ENCODE results near the gene HIPK2. TPM values are rescaled to one million over a fixed set of nuclear protein-coding genes. Genes with fewer than 3 reads are reported as not detected.
"Not testable (repeated sequence)": the region's sequence is repeated elsewhere in the genome, so short reads cannot be mapped to it uniquely, and the experiment has no call there.

The HIPK2 gene
- total RNA-seq, 1 donor from 2014 or later = 27.6 TPM

DNA sequence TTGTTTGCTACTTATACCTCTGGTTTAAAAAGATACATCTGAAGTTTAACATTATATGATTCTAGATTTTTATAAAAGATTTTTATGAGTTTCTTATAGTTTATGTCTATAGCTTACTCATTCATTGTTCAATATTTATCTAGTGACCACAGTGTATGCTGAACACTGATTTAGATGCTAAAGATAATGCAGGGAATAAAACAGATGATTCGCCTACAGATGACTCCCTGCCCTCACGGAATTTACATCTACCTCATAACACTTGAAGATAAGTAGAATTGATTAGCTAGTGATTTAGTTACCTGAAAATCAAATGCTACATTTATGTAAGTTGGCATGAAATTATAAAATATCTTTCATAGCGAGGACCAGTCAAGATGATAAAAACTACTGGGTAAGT is 105.8 kb downstream of the HIPK2 start:
- Mint-ChIP-seq H3K4me3 (ENCODE audit: low read depth) (no peak overlapping the region), H3K4me1 (ENCODE audit: low read depth) (peaks cover 40% of the 10 kb centered on the region), H3K27me3 (ENCODE audit: low read depth) (no peaks in the 10 kb centered on the region), H3K36me3 (ENCODE audit: low read depth) (peaks cover 13% of the 10 kb centered on the region), H3K27ac (no peak overlapping the region), H3K9me3 (no peaks in the 10 kb centered on the region)
- DNase-seq (ENCODE audit: low spot score) = no peak
- intact Hi-C loops (cut with micrococcal nuclease) = loop anchor here (2.0 kb wide), 1 partner anchor 245 kb away; no protein-coding TSS in a partner anchor

DNA sequence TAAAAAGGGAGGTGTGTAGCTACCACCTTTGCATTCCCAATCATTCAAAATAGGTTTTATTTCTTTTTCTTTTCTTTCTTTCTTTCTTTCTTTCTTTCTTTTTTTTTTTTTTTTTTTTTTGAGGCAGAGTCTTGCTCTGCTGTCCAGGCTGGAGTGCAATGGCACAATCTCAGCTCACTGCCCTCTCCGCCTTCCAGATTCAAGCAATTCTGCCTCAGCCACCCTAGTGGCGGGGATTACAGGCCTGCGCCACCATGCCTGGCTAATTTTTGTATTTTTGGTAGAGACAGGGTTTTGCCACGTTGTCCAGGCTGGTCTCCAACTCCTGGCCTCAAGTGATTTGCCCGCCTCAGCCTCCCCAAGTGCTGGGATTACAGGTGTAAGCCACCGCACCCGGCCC is 107.1 kb downstream of the HIPK2 start:
- intact Hi-C loops (cut with micrococcal nuclease); H3K9me3 Mint-ChIP-seq; DNase-seq (ENCODE audit: low spot score); H3K4me3 Mint-ChIP-seq (ENCODE audit: low read depth); H3K27ac Mint-ChIP-seq; H3K27me3 Mint-ChIP-seq (ENCODE audit: low read depth): not testable (repeated sequence)
- Mint-ChIP-seq H3K36me3 (ENCODE audit: low read depth) (peaks cover 13% of the 10 kb centered on the region), H3K4me1 (ENCODE audit: low read depth) (peaks cover 35% of the 10 kb centered on the region)

DNA sequence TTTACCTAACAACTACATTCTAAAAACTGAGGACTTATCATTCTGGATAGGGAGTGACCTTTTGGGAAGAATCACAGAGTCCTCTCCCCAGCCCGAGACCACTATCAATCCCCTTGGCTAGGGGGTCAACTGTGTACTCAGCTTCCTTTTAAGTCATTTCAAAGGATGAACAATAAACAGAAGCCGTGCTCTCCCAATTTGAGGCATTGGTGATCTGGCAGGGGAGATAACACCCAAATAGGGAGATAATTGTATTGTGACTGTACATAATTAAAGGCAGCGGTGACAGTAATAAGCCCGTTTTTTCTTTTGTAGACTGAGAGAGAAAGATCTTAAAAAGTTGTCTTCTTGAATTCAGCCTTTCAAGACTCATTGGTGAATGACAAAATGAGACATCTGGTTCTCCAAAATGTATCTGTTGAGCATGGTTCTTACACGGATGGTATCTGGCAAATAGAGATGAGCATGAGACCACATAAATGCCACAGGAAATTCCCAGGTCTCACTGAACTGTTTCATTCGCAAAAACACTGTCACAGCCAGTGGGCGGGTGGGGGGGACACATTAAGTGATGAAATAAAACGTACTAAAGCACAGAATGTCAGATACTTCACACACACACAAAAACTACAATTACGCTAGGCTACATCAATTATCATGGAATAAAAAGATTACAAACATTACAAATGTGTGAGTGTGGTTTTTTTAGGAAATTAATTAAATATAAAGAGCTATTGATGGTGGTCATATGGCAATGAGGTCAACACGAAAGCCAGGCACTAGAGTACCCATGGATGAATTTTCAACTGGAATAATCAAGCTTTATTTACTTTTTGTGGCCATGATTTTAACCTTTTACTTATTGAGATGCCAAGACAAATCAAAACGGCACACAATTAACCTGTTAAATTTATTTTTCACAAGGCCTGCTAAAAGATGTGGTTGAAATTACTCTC is 108.4 kb downstream of the HIPK2 start:
- no peak for DNase-seq (ENCODE audit: low spot score)
- Mint-ChIP-seq H3K9me3 (no peaks in the 10 kb centered on the region), H3K27ac (peak overlapping the region; percentile 82), H3K36me3 (ENCODE audit: low read depth) (peaks cover 8% of the 10 kb centered on the region), H3K4me3 (ENCODE audit: low read depth) (peak overlapping the region; percentile 51), H3K4me1 (ENCODE audit: low read depth) (peaks cover 26% of the 10 kb centered on the region), H3K27me3 (ENCODE audit: low read depth) (no peaks in the 10 kb centered on the region)
- intact Hi-C loops (cut with micrococcal nuclease) = loop anchor here (1.0 kb wide), 2 partner anchors 13 to 20 kb away; no protein-coding TSS in a partner anchor

DNA sequence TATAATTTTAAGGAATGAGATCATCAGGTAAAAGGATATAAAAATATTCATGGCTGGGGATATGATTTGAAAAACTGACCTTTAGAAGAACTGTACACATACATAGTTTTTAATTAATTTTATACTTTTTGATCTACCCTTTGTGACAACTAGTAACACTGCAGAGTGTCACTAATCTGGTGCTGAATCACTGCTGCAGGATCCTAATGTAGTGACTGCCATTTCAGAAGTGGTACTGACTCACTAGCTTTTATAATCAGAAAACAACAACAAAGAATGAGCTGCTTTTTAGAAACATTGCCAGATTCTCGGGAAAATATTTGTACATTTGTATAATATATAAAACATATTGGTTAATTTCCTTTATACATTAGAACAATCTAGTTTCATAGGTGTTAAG is 110.4 kb downstream of the HIPK2 start:
- intact Hi-C loops (cut with micrococcal nuclease) = no loop called here
- Mint-ChIP-seq H3K27ac (no peak overlapping the region), H3K27me3 (ENCODE audit: low read depth) (no peaks in the 10 kb centered on the region), H3K9me3 (no peaks in the 10 kb centered on the region), H3K4me3 (ENCODE audit: low read depth) (no peak overlapping the region), H3K36me3 (ENCODE audit: low read depth) (peaks cover 4% of the 10 kb centered on the region), H3K4me1 (ENCODE audit: low read depth) (peaks cover 14% of the 10 kb centered on the region)
- DNase-seq (ENCODE audit: low spot score) = no peak

DNA sequence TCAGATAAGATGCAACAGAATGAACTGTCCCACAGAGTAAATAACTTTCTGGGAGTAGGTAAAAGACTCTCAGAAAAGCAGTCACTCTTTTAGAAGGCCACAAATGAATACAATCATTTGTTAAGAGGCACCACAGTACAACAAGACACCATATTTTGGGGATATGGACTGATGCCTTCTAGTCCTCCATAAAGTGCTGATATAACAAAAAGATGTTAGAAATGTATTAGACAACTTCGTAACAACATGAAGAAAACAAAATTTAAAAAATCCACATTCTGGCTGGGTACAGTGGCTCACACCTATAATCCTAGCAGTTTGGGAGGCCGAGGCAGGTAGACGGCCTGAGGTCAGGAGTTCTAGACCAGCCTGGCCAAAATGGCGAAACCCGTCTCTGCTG is 111.3 kb downstream of the HIPK2 start:
- Mint-ChIP-seq H3K9me3 (no peaks in the 10 kb centered on the region), H3K27me3 (ENCODE audit: low read depth) (no peaks in the 10 kb centered on the region), H3K4me1 (ENCODE audit: low read depth) (peaks cover 12% of the 10 kb centered on the region), H3K27ac (no peak overlapping the region), H3K36me3 (ENCODE audit: low read depth) (peaks cover 4% of the 10 kb centered on the region), H3K4me3 (ENCODE audit: low read depth) (no peak overlapping the region)
- intact Hi-C loops (cut with micrococcal nuclease) = no loop called here
- DNase-seq (ENCODE audit: low spot score) = no peak

DNA sequence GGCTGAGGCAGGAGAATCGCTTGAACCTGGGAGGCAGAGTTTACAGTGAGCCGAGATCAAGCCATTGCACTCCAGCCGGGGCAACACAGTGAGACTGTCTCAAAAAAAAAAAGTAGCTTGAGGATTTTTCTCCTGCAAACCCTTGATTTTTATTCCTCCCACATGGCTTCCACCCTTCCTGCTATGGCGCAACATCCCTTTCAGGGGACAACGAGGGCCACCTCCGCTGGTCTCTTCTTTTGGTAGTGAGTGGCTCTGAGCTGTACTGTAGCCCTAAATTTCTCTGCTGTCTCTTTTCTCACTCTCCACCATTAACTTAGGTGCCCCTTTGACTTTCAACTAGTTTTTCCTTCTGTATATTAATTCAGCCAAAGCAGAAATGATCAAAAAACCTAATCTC is 113.4 kb downstream of the HIPK2 start:
- DNase-seq (ENCODE audit: low spot score) = no peak
- H3K4me1 Mint-ChIP-seq (ENCODE audit: low read depth) = peaks cover 19% of the 10 kb centered on the region
- H3K36me3 Mint-ChIP-seq (ENCODE audit: low read depth) = peaks cover 4% of the 10 kb centered on the region
- no peak overlapping the region for H3K27ac Mint-ChIP-seq
- no peaks in the 10 kb centered on the region for H3K27me3 Mint-ChIP-seq (ENCODE audit: low read depth)
- H3K4me3 Mint-ChIP-seq (ENCODE audit: low read depth) = no peak overlapping the region
- intact Hi-C loops (cut with micrococcal nuclease) = no loop called here
- H3K9me3 Mint-ChIP-seq = no peaks in the 10 kb centered on the region

DNA sequence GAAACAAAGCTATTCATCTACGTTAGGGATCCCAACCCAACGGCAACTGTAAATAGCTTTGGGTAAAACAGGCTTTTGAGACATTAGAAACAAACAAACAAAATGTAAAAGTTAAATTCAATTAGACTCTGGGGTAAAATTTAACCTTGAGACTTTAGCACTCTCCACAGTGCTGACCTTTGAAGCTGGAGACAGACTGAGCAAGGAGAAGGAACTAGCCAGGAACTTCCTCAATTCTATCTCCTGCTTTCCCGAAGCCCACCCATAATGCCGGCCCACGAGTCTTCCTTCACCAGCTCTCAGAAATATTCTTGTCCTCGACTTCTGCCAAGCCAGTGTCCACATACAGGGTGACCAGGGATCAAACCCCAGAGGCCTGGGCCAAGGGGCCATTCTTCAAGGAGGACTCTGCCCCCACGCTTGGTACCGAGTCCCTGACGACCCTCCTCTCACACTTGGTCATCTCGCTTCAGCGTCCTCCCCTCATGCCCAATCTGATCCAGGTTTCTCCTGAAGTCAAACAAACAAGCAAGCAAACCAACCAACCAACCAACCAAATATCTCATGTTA is 114.1 kb downstream of the HIPK2 start:
- Mint-ChIP-seq H3K4me3 (ENCODE audit: low read depth) (no peak overlapping the region), H3K4me1 (ENCODE audit: low read depth) (peaks cover 16% of the 10 kb centered on the region), H3K9me3 (no peaks in the 10 kb centered on the region), H3K27ac (no peak overlapping the region), H3K27me3 (ENCODE audit: low read depth) (no peaks in the 10 kb centered on the region), H3K36me3 (ENCODE audit: low read depth) (no peaks in the 10 kb centered on the region)
- no peak for DNase-seq (ENCODE audit: low spot score)
- intact Hi-C loops (cut with micrococcal nuclease) = no loop called here

DNA sequence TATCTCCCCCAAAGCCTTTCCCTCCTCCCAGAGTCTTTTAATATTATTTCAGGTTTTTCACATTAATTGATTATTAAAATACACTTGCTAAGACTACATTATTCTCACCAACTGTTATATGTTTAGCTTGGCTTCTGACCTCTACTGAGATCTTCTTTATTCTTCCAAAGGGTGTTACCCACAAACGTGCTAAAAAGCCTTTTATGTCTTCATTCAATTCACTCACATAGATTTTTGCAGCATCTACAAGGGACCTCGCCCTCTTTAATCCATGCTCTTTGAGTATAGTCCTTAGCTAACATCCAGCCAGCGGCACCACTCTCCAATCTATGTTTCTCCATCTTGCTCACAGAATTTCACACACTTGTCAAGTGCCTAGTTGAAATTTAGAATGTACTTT is 115.9 kb downstream of the HIPK2 start:
- Mint-ChIP-seq H3K4me1 (ENCODE audit: low read depth) (peaks cover 20% of the 10 kb centered on the region), H3K27ac (no peak overlapping the region), H3K36me3 (ENCODE audit: low read depth) (no peaks in the 10 kb centered on the region), H3K27me3 (ENCODE audit: low read depth) (no peaks in the 10 kb centered on the region), H3K9me3 (no peaks in the 10 kb centered on the region), H3K4me3 (ENCODE audit: low read depth) (no peak overlapping the region)
- intact Hi-C loops (cut with micrococcal nuclease) = no loop called here
- DNase-seq (ENCODE audit: low spot score) = no peak

DNA sequence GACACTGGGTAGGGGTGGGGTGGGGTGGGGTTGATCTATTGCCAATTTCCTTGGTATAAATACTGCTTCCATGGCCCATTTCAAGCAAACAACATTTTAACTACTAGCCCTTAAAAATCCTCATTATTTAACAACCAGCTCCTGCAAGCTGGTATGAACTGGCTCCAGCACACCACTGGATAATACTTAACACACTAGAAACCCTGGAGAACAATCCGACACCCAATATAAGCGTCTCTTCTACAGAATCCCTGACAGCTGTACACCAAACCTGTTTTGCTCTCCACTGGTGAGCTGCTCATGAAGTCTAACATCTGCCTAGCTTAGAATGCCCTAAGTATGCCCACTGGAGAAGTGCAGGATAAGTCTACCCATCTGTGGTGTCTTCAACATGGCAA is 116.8 kb downstream of the HIPK2 start:
- H3K27ac Mint-ChIP-seq = no peak overlapping the region
- H3K27me3 Mint-ChIP-seq (ENCODE audit: low read depth) = no peaks in the 10 kb centered on the region
- no peaks in the 10 kb centered on the region for H3K9me3 Mint-ChIP-seq
- H3K4me3 Mint-ChIP-seq (ENCODE audit: low read depth) = no peak overlapping the region
- no peak for DNase-seq (ENCODE audit: low spot score)
- intact Hi-C loops (cut with micrococcal nuclease) = no loop called here
- no peaks in the 10 kb centered on the region for H3K36me3 Mint-ChIP-seq (ENCODE audit: low read depth)
- H3K4me1 Mint-ChIP-seq (ENCODE audit: low read depth) = peaks cover 20% of the 10 kb centered on the region

DNA sequence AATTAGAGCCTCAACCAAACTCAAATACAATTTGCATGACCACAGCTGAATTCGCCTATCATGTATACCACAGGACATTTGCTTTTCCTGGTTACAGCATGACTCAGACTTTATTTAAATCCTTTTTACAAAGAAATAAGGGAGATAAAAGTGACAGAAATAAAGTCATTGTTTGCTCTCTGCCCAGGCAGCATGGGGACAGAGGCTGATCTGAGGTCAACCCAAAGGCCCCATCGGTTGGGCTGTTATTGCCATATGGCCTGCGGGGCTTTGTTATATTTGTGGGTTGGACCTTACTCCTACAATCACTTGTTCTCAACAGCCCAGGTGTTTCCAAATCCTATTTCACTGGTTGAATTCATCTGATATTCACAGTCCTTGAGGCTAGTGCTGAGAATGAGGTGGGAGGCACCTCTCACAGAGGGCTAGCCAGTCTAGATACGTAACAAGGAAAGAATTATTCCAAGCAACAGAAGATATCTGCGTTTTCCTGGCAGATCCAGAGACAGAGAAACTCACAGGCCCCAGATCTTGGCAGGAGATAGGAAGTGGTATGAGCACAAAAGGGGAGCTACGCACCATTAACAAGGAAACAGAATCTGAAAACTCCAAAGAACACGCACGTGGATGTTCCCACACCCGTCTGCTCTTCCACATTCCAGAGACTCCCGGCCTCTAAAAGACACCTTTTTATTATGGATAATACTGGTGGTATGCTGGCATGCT is 117.3 kb downstream of the HIPK2 start:
- H3K27ac Mint-ChIP-seq = no peak overlapping the region

DNA sequence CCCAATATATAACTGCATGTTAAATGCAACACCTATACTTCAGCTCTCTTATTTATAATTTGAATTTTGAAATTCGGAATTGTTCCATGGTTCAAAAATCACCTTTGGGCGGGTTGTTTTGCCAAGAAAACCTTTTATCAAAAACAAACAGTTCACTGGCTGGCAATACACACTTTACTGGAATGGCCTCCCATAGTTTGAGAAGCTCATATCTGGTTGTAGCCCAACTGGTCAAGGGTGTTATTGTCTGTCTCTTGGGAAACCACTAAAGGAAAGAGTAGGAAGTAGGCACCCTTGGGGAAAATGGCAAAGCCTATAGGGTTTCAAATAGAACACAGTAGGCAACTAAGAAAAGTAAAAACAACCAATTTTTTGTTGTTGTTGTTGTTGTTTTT is 117.9 kb downstream of the HIPK2 start:
- DNase-seq (ENCODE audit: low spot score) = no peak
- Mint-ChIP-seq H3K27ac (no peak overlapping the region), H3K4me3 (ENCODE audit: low read depth) (no peak overlapping the region), H3K36me3 (ENCODE audit: low read depth) (no peaks in the 10 kb centered on the region), H3K27me3 (ENCODE audit: low read depth) (no peaks in the 10 kb centered on the region), H3K9me3 (no peaks in the 10 kb centered on the region), H3K4me1 (ENCODE audit: low read depth) (peaks cover 22% of the 10 kb centered on the region)
- intact Hi-C loops (cut with micrococcal nuclease) = no loop called here

More for the DNA sequence above, 117.3 kb downstream of the HIPK2 start:
- Mint-ChIP-seq H3K36me3 (ENCODE audit: low read depth) (no peaks in the 10 kb centered on the region), H3K4me1 (ENCODE audit: low read depth) (peaks cover 20% of the 10 kb centered on the region), H3K9me3 (no peaks in the 10 kb centered on the region), H3K27me3 (ENCODE audit: low read depth) (no peaks in the 10 kb centered on the region), H3K4me3 (ENCODE audit: low read depth) (no peak overlapping the region)
- DNase-seq (ENCODE audit: low spot score) = no peak
- intact Hi-C loops (cut with micrococcal nuclease) = no loop called here

DNA sequence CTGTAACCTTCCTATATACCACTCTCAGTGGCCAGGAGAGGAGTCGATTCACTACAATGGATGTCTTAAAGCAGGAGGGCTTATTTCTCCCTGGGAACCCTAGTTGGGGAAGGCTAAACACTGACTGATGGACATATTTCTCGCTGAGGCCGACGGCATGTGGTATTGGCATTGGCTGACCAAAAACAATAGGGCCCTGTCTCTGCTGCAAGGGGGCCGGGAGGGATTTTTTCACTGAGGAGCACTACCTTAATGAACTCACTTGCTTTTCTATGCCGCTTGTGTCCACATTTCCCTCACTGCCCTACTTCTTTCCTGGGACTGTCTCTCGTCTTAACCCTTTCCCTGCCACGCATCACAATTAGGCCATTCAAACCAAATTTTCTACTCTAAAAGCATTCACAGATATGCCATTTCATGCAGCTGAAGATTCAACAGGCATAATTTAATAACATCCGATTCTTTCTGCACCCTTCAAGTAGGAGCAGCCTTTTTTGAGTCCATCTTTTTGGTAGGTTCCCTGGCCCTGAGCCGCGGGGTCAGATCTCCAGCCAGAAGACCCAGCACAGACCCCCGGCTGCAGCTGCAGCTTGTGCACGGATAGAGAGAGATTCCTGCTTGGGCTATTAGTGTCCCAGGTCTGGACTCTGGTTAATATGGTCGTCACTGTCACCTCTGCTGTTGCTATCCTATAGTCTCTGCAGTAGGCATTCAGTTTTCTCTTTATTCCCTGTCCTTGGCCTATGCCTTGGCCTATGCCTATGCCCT is 118.7 kb downstream of the HIPK2 start:
- Mint-ChIP-seq H3K27me3 (ENCODE audit: low read depth) (no peaks in the 10 kb centered on the region), H3K9me3 (no peaks in the 10 kb centered on the region), H3K36me3 (ENCODE audit: low read depth) (no peaks in the 10 kb centered on the region), H3K27ac (no peak overlapping the region), H3K4me3 (ENCODE audit: low read depth) (no peak overlapping the region), H3K4me1 (ENCODE audit: low read depth) (peaks cover 23% of the 10 kb centered on the region)
- intact Hi-C loops (cut with micrococcal nuclease) = no loop called here
- DNase-seq (ENCODE audit: low spot score) = no peak

Data from activated T-helper 2 cell treated with anti-CD3 and anti-CD28 coated beads, Interferon-gamma antibody, Interleukin-2, Interleukin-4, amounts not matched to agents 10 μg/mL and 5 μg/mL and 100 μg/mL, durations not matched to agents 14 hours and 24 hours and 36 hours (primary cell).